ENCODE results near the gene ZBTB7A.

GRCh38 chr19:4082172-4082571 lies 15.5 kb upstream of the ZBTB7A start:
- no peak for TF ChIP-seq CTCF (IDR thresholded peaks at IDR 0.05)
- no peak for TF ChIP-seq POLR2A (IDR thresholded peaks at IDR 0.05)
- TF ChIP-seq POLR2AphosphoS5 (IDR thresholded peaks at IDR 0.05) = no peak
- TF ChIP-seq EP300 (IDR thresholded peaks at IDR 0.05) = no peak

All from upper lobe of left lung (tissue), 4 donors.